ENCODE results near the gene PRDM11. TPM values are rescaled to one million over a fixed set of nuclear protein-coding genes. Genes with fewer than 3 reads are reported as not detected.

PRDM11 gene
- total and polyA plus RNA-seq, 2 of the 4 experiments (the other 2 are of a cell fraction), result 2.2 to 2.7 TPM

DNA sequence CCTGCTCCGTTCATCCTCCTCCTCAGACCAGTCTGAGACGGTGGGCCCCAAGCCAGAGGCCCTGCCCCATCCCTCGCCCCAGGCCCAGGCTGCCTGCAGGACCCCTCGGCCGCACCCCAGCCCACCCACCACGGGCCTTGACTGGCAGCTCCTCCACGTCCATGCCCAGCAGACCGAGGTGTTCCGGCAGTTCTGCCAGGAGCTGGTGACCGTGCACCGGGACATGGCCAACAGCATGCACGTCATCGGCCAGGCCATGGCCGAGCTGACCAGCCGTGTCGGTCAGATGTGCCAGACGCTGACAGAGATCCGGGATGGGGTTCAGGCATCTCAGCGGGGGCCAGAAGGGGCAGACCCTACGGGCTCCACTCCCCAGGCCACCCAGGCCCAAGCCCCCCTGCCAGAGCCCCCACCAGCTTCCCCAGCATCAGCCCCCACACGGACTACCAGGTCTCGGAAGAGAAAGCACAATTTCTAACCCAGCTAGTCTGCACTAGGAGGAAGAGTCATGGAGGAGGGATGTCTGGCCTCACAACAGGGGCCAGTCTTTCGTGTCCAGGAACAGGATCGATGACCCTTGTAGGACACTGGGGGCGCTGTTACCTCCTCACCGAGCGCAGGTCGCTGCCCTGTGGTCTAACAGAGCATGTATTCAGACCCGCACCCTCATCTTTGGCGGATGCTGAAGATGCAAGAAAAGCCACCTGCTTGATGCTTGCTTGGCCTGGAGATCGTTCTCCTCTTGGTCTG, 66.3 kb downstream of the PRDM11 start:
- dilution Hi-C loops (cut with HindIII; ENCODE audit: low sequenced_read_pairs, unreplicated experiment), result no loop called here
- H2AFZ ChIP-seq (replicated peaks; ENCODE audit: low read length, poor library complexity), result no peak overlapping the region
- no peak overlapping the region for H2AK5ac ChIP-seq (ENCODE audit: low read depth, low read length)
- no peaks in the 10 kb centered on the region; the same call in 1 of the 2 replicates for H3K4me1 ChIP-seq (ENCODE audit: control insufficient read depth, insufficient read depth, low read length)
- no peak overlapping the region for H3K27ac ChIP-seq (ENCODE audit: insufficient read depth, low read length)
- no peak overlapping the region for H2AK9ac ChIP-seq (replicated peaks; ENCODE audit: low read depth, low read length, poor library complexity)
- ChIA-PET POLR2A (ENCODE audit: unreplicated experiment) (no interaction called here), CTCF (interaction anchor here (0.6 kb wide), 1 partner anchor 11 kb away, joined by 3 read pairs; no protein-coding TSS in a partner anchor)
- H3K79me1 ChIP-seq (ENCODE audit: low read depth in 1 of 2, low read length in 2 of 2), result no peaks in the 10 kb centered on the region
- H3K27me3 ChIP-seq (ENCODE audit: control insufficient read depth, insufficient read depth, low read length), result no peaks in the 10 kb centered on the region
- no peaks in the 10 kb centered on the region for H3K9me3 ChIP-seq (ENCODE audit: control insufficient read depth, insufficient read depth, low read length)
- in situ Hi-C loops (cut with MboI; ENCODE audit: low sequenced_read_pairs), result no loop called here
- no peak overlapping the region for H3K4me3 ChIP-seq (ENCODE audit: insufficient read depth, low read depth, low read length)
- no peaks in the 10 kb centered on the region; the same call in 1 of the 2 replicates for H3K9me1 ChIP-seq (ENCODE audit: insufficient read depth, low read length)
- intact Hi-C loops (cut with micrococcal nuclease), result no loop called here
- no peak overlapping the region for H3K9ac ChIP-seq (ENCODE audit: low read depth, low read length)
- no peak overlapping the region for H3K23ac ChIP-seq (ENCODE audit: low read depth, low read length)
- no peak overlapping the region for H4K91ac ChIP-seq (ENCODE audit: insufficient read depth, low read depth, low read length)
- H2BK20ac ChIP-seq (ENCODE audit: low read depth, low read length), result no peak overlapping the region
- H3K36me3 ChIP-seq (ENCODE audit: control insufficient read depth, insufficient read depth, low read length), result peaks cover 4% of the 10 kb centered on the region; the same call in 1 of the 2 replicates
- no peak overlapping the region for H4K5ac ChIP-seq (ENCODE audit: low read depth, low read length)
- H2BK15ac ChIP-seq (ENCODE audit: low read depth, low read length), result no peak overlapping the region
- H2BK5ac ChIP-seq (ENCODE audit: low read depth, low read length, poor library complexity, severe bottlenecking), result no peak overlapping the region
- no peak overlapping the region for H3K4me2 ChIP-seq (ENCODE audit: low read depth, low read length)
- WGBS, 2 experiments (ENCODE audit: extremely low coverage in 2 of 2, insufficient read length in 1 of 2), result 76% methylated on average over 25 of the region's 31 CpGs; no CpG with 5 or more reads in 1 of the 2 experiments
- TF ChIP-seq RFX5 (IDR thresholded peaks at IDR 0.05; ENCODE audit: low read depth, low read length), result no peak
- TF ChIP-seq CEBPB (IDR thresholded peaks at IDR 0.05; ENCODE audit: low read depth, low read length), result no peak
- TF ChIP-seq FOS (IDR thresholded peaks at IDR 0.05; ENCODE audit: low read depth, low read length), result no peak
- TF ChIP-seq SMC3 (IDR thresholded peaks at IDR 0.05; ENCODE audit: low read depth, low read length), result no peak
- TF ChIP-seq ELK1 (IDR thresholded peaks at IDR 0.05; ENCODE audit: borderline replicate concordance, low read depth, low read length), result no peak
- no peak for TF ChIP-seq BHLHE40 (IDR thresholded peaks at IDR 0.05; ENCODE audit: low read depth, low read length)
- no peak overlapping the region for H3K18ac ChIP-seq (ENCODE audit: low read depth, low read length)
- no peak overlapping the region for H4K8ac ChIP-seq (ENCODE audit: low read depth in 2 of 2, low read length in 2 of 2)
- DNase-seq (no peak), ATAC-seq (ENCODE audit: low read depth) (no peak)
- H3K4ac ChIP-seq (ENCODE audit: low read depth, low read length), result no peak overlapping the region
- no peak overlapping the region for H2BK120ac ChIP-seq (ENCODE audit: low read depth, low read length)
- H3K14ac ChIP-seq (replicated peaks; ENCODE audit: low read depth, low read length), result no peak overlapping the region
- no TSS peak for BruUV-seq (replicated peaks)
- no peaks in the 10 kb centered on the region for H4K20me1 ChIP-seq (ENCODE audit: insufficient read depth, low read length)
- H3K56ac ChIP-seq (ENCODE audit: extremely low read depth, insufficient read depth, low read length), result no peak overlapping the region
